HG03432 (cell line): ENCODE data around the gene DNASE1.
"Not testable (repeated sequence)": the region's sequence is repeated elsewhere in the genome, so short reads cannot be mapped to it uniquely, and the experiment has no call there.

ENCODE experiments used
- ATAC-seq: cut with Tn5 transposase; IDR thresholded peaks from one replicate; pipeline ENCODE4 v1.9.1; 2021; ENCODE audit warnings: mild to moderate bottlenecking, moderate library complexity; ENCODE audit not compliant: unreplicated experiment

The DNASE1 gene

GRCh38 chr16:3640632-3641501 is 13.6 kb upstream of the DNASE1 start:
- no peak for ATAC-seq

- no peak for ATAC-seq
Observed at GRCh38 chr16:3641801-3642396, 12.6 kb upstream of the DNASE1 start.

GRCh38 chr16:3642397-3643094 is 11.9 kb upstream of the DNASE1 start:
- no peak for ATAC-seq

GRCh38 chr16:3643095-3643730 is 11.3 kb upstream of the DNASE1 start:
- ATAC-seq = no peak

- no peak for ATAC-seq
Observed at GRCh38 chr16:3645108-3645503, 9.4 kb upstream of the DNASE1 start.

- ATAC-seq = no peak
Observed at GRCh38 chr16:3645504-3646347, 8.8 kb upstream of the DNASE1 start.

- ATAC-seq = no peak
Observed at GRCh38 chr16:3646348-3646920, 8.1 kb upstream of the DNASE1 start.

- ATAC-seq = no peak
Observed at GRCh38 chr16:3650631-3651265, 3.7 kb upstream of the DNASE1 start.

GRCh38 chr16:3651461-3652372 is 2.8 kb upstream of the DNASE1 start:
- ATAC-seq = no peak

- ATAC-seq = no peak
Observed at GRCh38 chr16:3652373-3653195, 1.9 kb upstream of the DNASE1 start.

- ATAC-seq = no peak
Observed at GRCh38 chr16:3655030-3655395, 522 bp downstream of the DNASE1 start.

- no peak for ATAC-seq
Observed at GRCh38 chr16:3655396-3656159, 1.1 kb downstream of the DNASE1 start.

- ATAC-seq = not testable (repeated sequence)
Observed at GRCh38 chr16:3656160-3656490, 1.6 kb downstream of the DNASE1 start.

GRCh38 chr16:3656491-3657468 is 2.3 kb downstream of the DNASE1 start:
- no peak for ATAC-seq

- no peak for ATAC-seq
Observed at GRCh38 chr16:3659251-3659650, 4.8 kb downstream of the DNASE1 start.

- ATAC-seq = no peak
Observed at GRCh38 chr16:3661311-3661710, 6.8 kb downstream of the DNASE1 start.
